Subcutaneous adipose tissue (tissue), 4 donors: ENCODE data around the gene TNP2. TPM values are rescaled to one million over a fixed set of nuclear protein-coding genes. Genes with fewer than 3 reads are reported as not detected.

Experiments used
- CTCF ChIP-seq: fragments of 450-650 bp; IDR thresholded peaks from one replicate; pipeline ENCODE4 v1.5.1; 2016; ENCODE audit warnings: low read depth, mild to moderate bottlenecking, control low read depth, antibody characterized with exemption, moderate library complexity
- total RNA-seq, 4 donors: library from RNA; depleted of rRNA; stranded (reverse); fragments of >200 nt; gene quantifications; one replicate each; pipeline ENCODE4 v1.1.0, GENCODE V29; 2016

The TNP2 gene
- total RNA-seq, 4 donors from 2014 or later: not detected

- TF ChIP-seq CTCF: no peak
Measured at GRCh38 chr16:11292076-11292748, 23.1 kb upstream of the TNP2 start.

- no peak for TF ChIP-seq CTCF
Measured at GRCh38 chr16:11291091-11291703, 22.1 kb upstream of the TNP2 start.

- TF ChIP-seq CTCF: no peak
Measured at GRCh38 chr16:11290102-11290893, 21.2 kb upstream of the TNP2 start.

GRCh38 chr16:11289202-11289601, 20.1 kb upstream of the TNP2 start:
- no peak for TF ChIP-seq CTCF

- TF ChIP-seq CTCF: no peak
Measured at GRCh38 chr16:11285842-11286241, 16.7 kb upstream of the TNP2 start.

GRCh38 chr16:11283820-11284248, 14.7 kb upstream of the TNP2 start:
- TF ChIP-seq CTCF: no peak
